Epithelial cell of proximal tubule (primary cell): ENCODE measurements around the gene JPT2. TPM values are rescaled to one million over a fixed set of nuclear protein-coding genes. Genes with fewer than 3 reads are reported as not detected.

ENCODE experiments used
- DNase-seq: peaks from one replicate; pipeline ENCODE4 v3.0.0-alpha.2; 2011; ENCODE audit warnings: low read depth
- H3K4me3 ChIP-seq: 2 replicates; pipeline ENCODE4 v1.5.1; 2011; ENCODE audit warnings: low read depth, mild to moderate bottlenecking, low read length
- CTCF ChIP-seq: conservative IDR thresholded peaks from 2 replicates; pipeline ENCODE4 v1.5.1; 2012; ENCODE audit warnings: low read depth, mild to moderate bottlenecking, low read length
- total RNA-seq: library from RNA; depleted of rRNA; stranded (reverse); fragments of >200 nt; gene quantifications from 2 replicates; pipeline ENCODE4 v1.2.3, GENCODE V29; 2015

Gene JPT2
- total RNA-seq, 1 donor from 2014 or later = 119 TPM

GRCh38 chr16:1747934-1748333 lies 69.9 kb downstream of the JPT2 start:
- no peak overlapping the region for H3K4me3 ChIP-seq
- no peak for DNase-seq
- TF ChIP-seq CTCF = no peak

- DNase-seq = no peak
- TF ChIP-seq CTCF = no peak
- no peak overlapping the region for H3K4me3 ChIP-seq
Observed at GRCh38 chr16:1749152-1750117, 71.4 kb downstream of the JPT2 start.

Other genes starting within 250 kb of the JPT2 start
- not detected in 2 replicates for gene PERCC1, start 247.2 kb upstream of the JPT2 start, total RNA-seq
- gene CCDC154, start 233.7 kb upstream of the JPT2 start, total RNA-seq = not detected in 2 replicates
- 57.3 and 76.2 TPM in 2 replicates for gene CLCN7, start 203.3 kb upstream of the JPT2 start, total RNA-seq
- not detected in 2 replicates for gene PTX4, start 189.3 kb upstream of the JPT2 start, total RNA-seq
- gene TELO2, start 184.9 kb upstream of the JPT2 start, total RNA-seq = 33.5 and 45.9 TPM in 2 replicates
- 1.4 TPM in 1 of 2 replicates, not detected in the other for gene TMEM204, start 144.6 kb upstream of the JPT2 start, total RNA-seq
- gene IFT140, start 66.2 kb upstream of the JPT2 start, total RNA-seq = 4.6 and 12.5 TPM in 2 replicates
- gene CRAMP1, start 65.9 kb upstream of the JPT2 start, total RNA-seq = 6.9 and 8.0 TPM in 2 replicates
- 22.0 and 37.5 TPM in 2 replicates for gene MAPK8IP3, start 27.9 kb downstream of the JPT2 start, total RNA-seq
- 50.5 and 63.2 TPM in 2 replicates for gene NME3, start 93.3 kb downstream of the JPT2 start, total RNA-seq
- 7.5 and 14.0 TPM in 2 replicates for gene EME2, start 94.5 kb downstream of the JPT2 start, total RNA-seq
- 167 and 227 TPM in 2 replicates for gene MRPS34, start 94.9 kb downstream of the JPT2 start, total RNA-seq
- gene SPSB3, start 104.3 kb downstream of the JPT2 start, total RNA-seq = 35.0 and 57.9 TPM in 2 replicates
- 111 and 138 TPM in 2 replicates for gene NUBP2, start 104.7 kb downstream of the JPT2 start, total RNA-seq
- 2.6 TPM in 1 of 2 replicates, not detected in the other for gene IGFALS, start 115.4 kb downstream of the JPT2 start, total RNA-seq
- gene HAGH, start 148.5 kb downstream of the JPT2 start, total RNA-seq = 83.7 and 87.3 TPM in 2 replicates
- 47.7 and 59.2 TPM in 2 replicates for gene FAHD1, start 148.9 kb downstream of the JPT2 start, total RNA-seq
- 2.1 and 6.4 TPM in 2 replicates for gene MEIOB, start 193.9 kb downstream of the JPT2 start, total RNA-seq
- not detected in 2 replicates for gene HS3ST6, start 240.1 kb downstream of the JPT2 start, total RNA-seq